ENCODE data around the gene ZNRF1. TPM values are rescaled to one million over a fixed set of nuclear protein-coding genes. Genes with fewer than 3 reads are reported as not detected.

ZNRF1 gene
- total and polyA plus RNA-seq, 2 of the 13 experiments (the other 11 are each of a cell fraction or from before 2014, with no cell fraction given) = 43.9 to 58.7 TPM

GRCh38 chr16:75148311-75149195 is 149.7 kb downstream of the ZNRF1 start, which contains the start of gene ZFP1 (continued):
- TF ChIP-seq USF2 (IDR thresholded peaks at IDR 0.05; ENCODE audit: low read depth, low read length) (no peak), USF2 (CRISPR knock-in tag; IDR thresholded peaks at IDR 0.05; ENCODE audit: borderline replicate concordance) (peak; percentile 41; the same call in 1 of the 2 replicates), KMT2B (CRISPR knock-in tag; IDR thresholded peaks at IDR 0.05) (peak; percentile 96), ZNF816 (CRISPR knock-in tag; IDR thresholded peaks at IDR 0.05; ENCODE audit: borderline replicate concordance) (peak; percentile 96), CBX2 (IDR thresholded peaks at IDR 0.05; ENCODE audit: low read depth, low read length) (no peak), CBX2 (CRISPR knock-in tag; IDR thresholded peaks at IDR 0.05; ENCODE audit: low read depth) (no peak), SYNCRIP (IDR thresholded peaks at IDR 0.05; ENCODE audit: insufficient read depth, low read depth, low read length) (no peak), TCF7 (IDR thresholded peaks at IDR 0.05; ENCODE audit: low read depth) (no peak), NCOA2 (CRISPR knock-in tag; IDR thresholded peaks at IDR 0.05) (0 out of 2 replicates have a peak, but pooled peaks have one; percentile 56), MLXIP (CRISPR knock-in tag; IDR thresholded peaks at IDR 0.05; ENCODE audit: borderline replicate concordance) (peak; percentile 49; the same call in 1 of the 2 replicates), KMT2A (CRISPR knock-in tag; IDR thresholded peaks at IDR 0.05) (peak; percentile 90), MAFG (CRISPR knock-in tag; IDR thresholded peaks at IDR 0.05) (no peak), PCBP1 (IDR thresholded peaks at IDR 0.05; ENCODE audit: borderline replicate concordance, low read depth, low read length) (0 out of 2 replicates have a peak, but pooled peaks have one; percentile 46), ZNF441 (CRISPR knock-in tag; IDR thresholded peaks at IDR 0.05; ENCODE audit: borderline replicate concordance) (peak; percentile 89; the same call in 1 of the 2 replicates), PHB2 (IDR thresholded peaks at IDR 0.05; ENCODE audit: partially characterized antibody) (no peak), SRSF1 (optimal IDR thresholded peaks at IDR 0.05; ENCODE audit: low read depth, low read length) (peak; percentile 82), ATF5 (CRISPR knock-in tag; IDR thresholded peaks at IDR 0.05; ENCODE audit: low read depth) (no peak), FOXP1 (IDR thresholded peaks at IDR 0.05) (no peak), FOXP1 (CRISPR knock-in tag; IDR thresholded peaks at IDR 0.05) (no peak; the same call in 1 of the 2 replicates), ZBTB37 (CRISPR knock-in tag; IDR thresholded peaks at IDR 0.05) (no peak), KDM5B (CRISPR knock-in tag; IDR thresholded peaks at IDR 0.05; ENCODE audit: borderline replicate concordance) (peak; percentile 95; the same call in 1 of the 2 replicates), ZFY (CRISPR knock-in tag; IDR thresholded peaks at IDR 0.05) (peak; percentile 95), ZFYVE20 (CRISPR knock-in tag; IDR thresholded peaks at IDR 0.05; ENCODE audit: borderline replicate concordance, low read depth) (peak; percentile 61)

Data from HepG2 (cell line).